Measurements from ENCODE around the gene MGP. TPM values are rescaled to one million over a fixed set of nuclear protein-coding genes. Genes with fewer than 3 reads are reported as not detected.
A peak's percentile ranks its signal among the peaks of the same experiment; 100 is the strongest.

The MGP gene
- total RNA-seq (2014; rRNA removed): not detected in 2 replicates
- polyA plus RNA-seq (2012): not detected

- DNase-seq (ENCODE audit: low read depth): no peak
These were observed at the start of gene MGP for GRCh38 chr12:14885718-14886221. Gene MGP (minus strand): TSS chr12:14885854. CDS start chr12:14885791, 63 bp downstream.

DNA sequence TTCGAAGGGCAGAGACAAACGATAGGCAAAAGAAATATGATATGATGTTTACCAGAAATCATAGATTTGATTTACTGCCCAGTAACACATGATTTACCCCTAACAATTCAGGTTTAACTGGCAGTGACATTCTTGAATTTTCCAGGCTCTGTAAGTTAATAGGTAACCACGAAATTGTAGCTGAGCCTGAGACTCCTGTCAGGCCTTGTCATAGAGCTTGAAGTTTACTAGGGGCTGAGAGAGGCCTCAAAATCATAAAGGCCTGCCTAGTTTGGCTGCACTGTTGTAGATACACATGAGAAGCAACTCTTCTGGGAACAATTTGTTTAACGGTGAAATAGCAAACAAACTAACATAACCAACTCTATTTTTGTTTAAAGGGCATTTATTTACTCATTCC is 49.4 kb upstream of the MGP start:
- DNase-seq (ENCODE audit: low read depth): no peak

DNA sequence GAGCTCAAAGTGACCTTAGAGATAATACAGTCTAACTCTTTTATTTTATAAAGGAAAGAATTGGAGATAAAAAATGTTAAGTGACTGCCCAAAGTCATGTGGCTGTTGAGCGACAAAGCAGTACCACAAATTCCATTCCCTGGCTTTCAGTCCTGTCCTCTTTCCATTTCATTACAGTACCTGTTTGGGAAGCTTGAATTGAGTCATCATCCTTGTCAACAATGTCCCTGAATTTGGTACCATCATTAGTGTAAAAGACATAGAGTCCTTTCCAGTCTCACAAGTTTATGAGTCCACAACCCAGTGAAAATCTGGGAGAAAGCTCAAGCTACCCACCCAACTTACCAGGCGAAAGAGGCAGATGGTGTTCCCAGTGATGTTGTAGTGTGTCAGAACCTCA is 48.9 kb upstream of the MGP start:
- DNase-seq (ENCODE audit: low read depth): no peak

GRCh38 chr12:14931791-14932560 is 46.3 kb upstream of the MGP start:
- no peak for DNase-seq (ENCODE audit: low read depth)

DNA sequence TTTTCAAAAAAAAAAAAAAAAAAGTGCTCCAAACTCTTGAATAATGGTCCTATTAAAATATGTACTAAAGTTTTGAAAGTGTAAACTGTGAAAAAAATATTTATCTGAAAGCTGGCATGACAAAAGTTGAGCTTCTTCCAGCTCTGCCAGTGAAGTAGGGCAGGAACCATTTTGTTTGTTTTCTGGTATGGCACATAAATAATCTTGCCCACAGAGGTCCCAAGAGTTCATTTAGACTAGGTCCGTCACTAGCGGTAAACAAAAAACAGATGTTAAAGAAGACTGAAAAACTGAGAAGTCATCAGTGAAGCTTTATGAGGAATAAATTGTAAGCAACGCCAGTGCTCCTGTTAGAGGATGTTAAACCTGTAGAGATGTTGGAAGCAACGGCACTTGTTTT is 45.7 kb upstream of the MGP start:
- no peak for DNase-seq (ENCODE audit: low read depth)

DNA sequence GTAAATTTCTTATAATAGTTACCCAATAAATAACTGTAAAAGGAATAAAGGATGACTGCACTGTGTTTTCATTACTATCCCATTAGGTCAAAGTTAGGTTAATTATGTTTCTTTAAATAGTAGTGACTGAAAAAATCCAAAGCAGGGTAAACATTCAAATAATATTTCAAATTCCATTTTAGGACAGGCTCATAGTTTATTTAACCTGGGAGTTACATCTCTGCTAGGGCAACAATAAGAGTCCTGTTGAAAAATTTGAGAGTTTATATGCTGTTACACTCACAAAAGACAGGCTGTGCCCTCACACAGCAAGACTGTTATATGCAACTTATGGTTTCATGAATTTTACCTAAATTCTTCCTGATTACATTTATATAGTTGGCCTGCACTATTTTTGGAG is 44.6 kb upstream of the MGP start:
- no peak for DNase-seq (ENCODE audit: low read depth)

- no peak for DNase-seq (ENCODE audit: low read depth)
These were observed 43.3 kb upstream of the MGP start for GRCh38 chr12:14928931-14929330.

DNA sequence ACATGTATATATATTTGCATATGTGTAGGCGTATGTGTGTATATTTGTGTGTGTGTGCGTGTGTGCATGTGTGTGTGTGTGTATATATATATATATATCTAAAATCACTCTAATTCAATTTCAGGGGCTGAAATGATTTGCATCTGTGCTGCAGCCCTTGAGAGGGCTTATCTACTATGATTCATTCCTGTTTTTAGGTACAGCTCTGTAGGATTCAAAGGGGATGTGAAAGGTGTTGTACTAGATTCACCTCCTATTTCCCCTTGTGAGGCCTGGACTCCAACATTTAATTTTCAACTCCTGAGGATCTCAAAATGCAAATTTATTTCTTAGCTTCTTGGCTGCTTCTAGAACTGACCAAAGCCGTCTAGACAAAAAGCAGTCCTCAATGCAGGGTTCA is 41.6 kb upstream of the MGP start:
- no peak for DNase-seq (ENCODE audit: low read depth)

DNA sequence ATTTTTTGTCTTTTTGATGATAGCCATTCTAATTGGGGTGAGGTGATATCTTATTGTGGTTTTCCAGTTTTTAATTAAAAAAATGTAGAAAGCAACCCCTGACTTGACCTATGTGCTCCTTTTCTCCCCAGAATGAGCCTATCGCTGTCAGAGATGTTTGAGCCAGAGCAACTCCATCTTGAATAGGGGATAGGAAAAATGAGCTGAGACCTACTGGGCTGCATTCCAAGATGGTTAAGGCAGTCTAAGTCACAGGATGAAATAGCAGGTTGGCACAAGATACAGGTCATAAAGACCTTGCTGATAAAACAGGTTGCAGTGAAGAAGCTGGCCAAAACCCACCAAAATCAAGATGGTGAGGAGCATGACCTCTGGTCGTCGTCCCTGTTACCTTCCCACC is 38.9 kb upstream of the MGP start:
- DNase-seq (ENCODE audit: low read depth): no peak

DNA sequence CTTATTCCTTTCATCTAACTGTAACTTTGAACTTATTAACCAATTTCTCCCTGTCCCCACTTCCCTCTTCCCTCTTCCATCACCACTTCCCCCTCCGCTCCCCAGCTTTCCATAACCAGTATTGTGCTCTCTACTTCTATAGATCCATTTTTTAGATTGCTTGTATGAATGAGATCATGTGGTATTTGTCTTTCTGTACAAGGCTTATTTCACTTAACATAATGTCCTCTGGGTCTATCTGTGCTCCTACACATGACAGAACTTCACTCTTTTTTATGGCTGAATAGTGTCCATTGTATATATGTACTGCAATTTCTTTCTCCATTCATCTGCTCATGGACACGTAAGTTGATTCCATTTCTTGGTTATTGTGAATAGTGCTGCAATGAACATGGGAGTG is 38.3 kb upstream of the MGP start:
- DNase-seq (ENCODE audit: low read depth): no peak

DNA sequence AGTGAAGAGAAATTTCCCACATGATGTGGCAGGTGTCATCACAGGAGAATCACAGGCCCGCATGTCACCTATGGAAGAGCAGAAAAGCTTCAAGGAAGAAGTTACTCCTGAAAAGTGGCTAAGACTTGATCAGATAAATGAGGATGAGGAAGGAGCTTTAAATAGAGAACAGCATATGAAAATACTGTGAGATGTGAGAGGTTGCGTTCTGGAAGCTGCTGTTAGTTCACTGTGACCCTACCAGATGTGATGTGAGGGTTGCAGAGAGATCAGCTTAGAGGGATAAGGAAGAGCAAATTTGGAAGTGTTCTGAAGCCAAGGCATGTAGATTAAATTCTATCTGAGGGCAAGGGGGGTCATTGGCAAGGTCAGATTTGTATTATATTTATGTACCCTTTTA is 35.6 kb upstream of the MGP start:
- DNase-seq (ENCODE audit: low read depth): no peak

DNA sequence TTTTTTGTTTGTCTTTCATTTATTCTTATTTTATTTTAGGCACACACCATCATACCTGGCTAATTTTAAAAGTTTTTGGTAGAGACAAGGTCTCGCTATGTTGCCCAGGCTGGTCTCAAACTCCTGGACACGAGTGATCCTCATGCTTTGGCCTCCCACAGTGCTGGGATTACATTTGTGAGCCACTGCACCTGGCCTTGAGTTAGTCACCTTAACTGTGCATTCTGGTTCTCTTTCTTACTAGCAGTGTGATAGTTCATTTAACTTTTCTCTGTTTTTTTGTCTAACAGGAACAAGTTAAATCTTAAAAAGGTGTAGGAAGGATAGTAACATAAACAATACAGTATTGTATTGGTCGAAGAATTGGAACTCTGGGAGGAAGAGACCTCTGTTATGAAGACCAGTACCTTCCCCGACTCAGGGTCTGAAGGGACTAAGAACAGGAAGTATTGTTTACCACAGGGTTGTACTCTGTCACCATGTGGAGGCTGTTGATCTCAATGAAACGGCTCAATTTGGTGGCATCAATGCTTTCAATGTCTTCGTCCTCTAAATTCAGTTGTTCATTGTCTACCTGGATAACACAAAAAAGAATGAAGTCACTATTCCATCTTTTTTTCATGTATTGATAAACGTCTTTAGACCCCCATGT is 34.9 kb upstream of the MGP start:
- DNase-seq (ENCODE audit: low read depth): no peak

- DNase-seq (ENCODE audit: low read depth): no peak
These were observed 33.8 kb upstream of the MGP start for GRCh38 chr12:14919455-14919854.

GRCh38 chr12:14915736-14916135 is 30.1 kb upstream of the MGP start:
- no peak for DNase-seq (ENCODE audit: low read depth)

DNA sequence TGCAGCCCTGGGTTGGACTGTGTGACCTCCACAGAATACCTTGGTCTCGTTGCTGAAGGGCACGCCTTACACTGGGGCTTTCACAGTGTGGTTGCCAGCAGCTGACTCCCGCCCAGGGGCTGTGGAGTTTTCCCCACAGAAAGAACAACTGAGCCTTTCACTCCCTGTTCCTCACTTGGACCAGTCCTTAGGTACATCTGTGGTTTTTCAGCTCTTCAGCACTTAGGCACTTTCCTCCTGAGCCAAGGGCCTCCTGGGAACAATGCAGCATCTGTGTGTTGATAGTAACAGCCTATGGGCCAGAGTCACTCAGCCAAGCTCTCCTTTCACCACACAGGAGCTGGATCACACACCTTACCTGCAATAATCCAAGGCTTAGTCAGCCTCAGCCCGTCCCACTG is 27.7 kb upstream of the MGP start:
- peak; percentile 10 for DNase-seq (ENCODE audit: low read depth)

GRCh38 chr12:14911131-14911530 is 25.5 kb upstream of the MGP start:
- DNase-seq (ENCODE audit: low read depth): no peak

GRCh38 chr12:14910090-14910915 is 24.6 kb upstream of the MGP start:
- peak; percentile 57 for DNase-seq (ENCODE audit: low read depth)

DNA sequence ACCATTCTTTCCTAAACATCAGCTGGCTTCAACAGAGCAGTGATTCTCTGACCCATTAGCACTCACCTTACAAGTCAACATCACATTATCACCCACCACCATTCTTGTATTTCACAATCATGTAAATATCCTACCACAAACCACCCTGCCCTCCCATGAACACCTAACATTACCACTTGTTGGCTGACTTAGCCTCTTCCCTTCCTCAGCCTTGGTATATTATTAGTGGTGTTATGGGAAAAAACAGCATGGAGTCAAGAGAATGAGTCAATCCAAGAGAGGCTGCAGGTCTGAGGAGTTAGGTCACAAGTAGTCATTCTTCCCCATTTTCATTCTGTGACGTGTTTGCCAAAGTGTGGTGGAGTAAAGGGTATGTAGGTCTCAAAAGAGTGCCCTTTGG is 22.3 kb upstream of the MGP start:
- no peak for DNase-seq (ENCODE audit: low read depth)

- no peak for DNase-seq (ENCODE audit: low read depth)
These were observed 20.5 kb upstream of the MGP start for GRCh38 chr12:14906114-14906513.

GRCh38 chr12:14905269-14906004 is 19.8 kb upstream of the MGP start:
- DNase-seq (ENCODE audit: low read depth): no peak

- DNase-seq (ENCODE audit: low read depth): no peak
These were observed 19.2 kb upstream of the MGP start for GRCh38 chr12:14904854-14905253.

All from LHCN-M2 (cell line).